PC-3 (cell line): ENCODE results near the gene SGCG. TPM values are rescaled to one million over a fixed set of nuclear protein-coding genes. Genes with fewer than 3 reads are reported as not detected.

Experiments
- ATAC-seq: fragments of 200-7000 bp; cut with Tn5 transposase; 2 replicates; pipeline ENCODE4 v1.9.1; 2020; ENCODE audit warnings: mild to moderate bottlenecking, moderate library complexity
- BruUV-seq: library from RNA; stranded (reverse); fragments of 400-500 nt; replicated peaks from 2 replicates; lab custom pipeline; 2021; lab: Mats Ljungman, UMichigan
- CTCF ChIA-PET: fragments of 300-600 bp; sonication (Branson Sonifier 250); formaldehyde crosslinking; loops from one replicate; lab custom pipeline; 2022; ENCODE audit warnings: antibody characterized with exemption; lab: Charles Lee
- POLR2A ChIA-PET: fragments of 300-600 bp; sonication (Branson Sonifier 250); formaldehyde crosslinking; loops from one replicate; lab custom pipeline; 2022; ENCODE audit warnings: antibody characterized with exemption; ENCODE audit not compliant: unreplicated experiment; lab: Charles Lee
- DNase-seq: peaks from one replicate; pipeline ENCODE4 v3.0.0-alpha.2; 2015
- H2AFZ ChIP-seq: fragments of 300-600 bp; sonication (generic); 2 replicates; pipeline ENCODE4 v1.6.0; 2016; ENCODE audit warnings: antibody characterized with exemption, low read length
- H3F3A ChIP-seq: fragments of 300-600 bp; sonication (generic); one replicate; pipeline ENCODE4 v1.6.0; 2017; ENCODE audit warnings: antibody characterized with exemption, low read length, control low read depth, mild to moderate bottlenecking; ENCODE audit not compliant: unreplicated experiment
- H3K27ac ChIP-seq: fragments of 300-600 bp; sonication (generic); 2 replicates; pipeline ENCODE4 v1.5.1; 2016; ENCODE audit warnings: mild to moderate bottlenecking, low read length
- H3K27me3 ChIP-seq: fragments of 300-600 bp; sonication (generic); 2 replicates; pipeline ENCODE4 v1.6.1; 2016; ENCODE audit warnings: low read length, mixed read lengths
- H3K36me3 ChIP-seq: fragments of 300-600 bp; sonication (generic); 2 replicates; pipeline ENCODE4 v1.6.1; 2016; ENCODE audit warnings: low read depth, mixed run types, low read length, mixed read lengths
- H3K4me1 ChIP-seq: fragments of 300-600 bp; sonication (generic); 2 replicates; pipeline ENCODE4 v1.5.1; 2016; ENCODE audit warnings: low read length; ENCODE audit not compliant: insufficient read depth
- H3K4me2 ChIP-seq: fragments of 300-600 bp; sonication (generic); 2 replicates; pipeline ENCODE4 v1.6.0; 2016; ENCODE audit warnings: low read length
- H3K4me3 ChIP-seq: fragments of 300-600 bp; sonication (generic); 2 replicates; pipeline ENCODE4 v1.5.1; 2016; ENCODE audit warnings: mild to moderate bottlenecking, low read length, mixed read lengths
- H3K79me2 ChIP-seq: fragments of 300-600 bp; sonication (generic); 2 replicates; pipeline ENCODE4 v1.6.1; 2017; ENCODE audit warnings: low read length, mixed read lengths
- H3K9ac ChIP-seq: fragments of 300-600 bp; sonication (generic); 2 replicates; pipeline ENCODE4 v1.6.0; 2016; ENCODE audit warnings: mild to moderate bottlenecking, low read length
- H3K9me2 ChIP-seq: fragments of 300-600 bp; sonication (generic); replicated peaks from 2 replicates; pipeline ENCODE4 v1.6.1; 2016; ENCODE audit warnings: mixed run types, low read length, mixed read lengths
- H3K9me3 ChIP-seq: fragments of 300-600 bp; sonication (generic); 2 replicates; pipeline ENCODE4 v1.6.1; 2016; ENCODE audit warnings: low read length, mixed read lengths
- H4K20me1 ChIP-seq: fragments of 300-600 bp; sonication (generic); 2 replicates; pipeline ENCODE4 v1.6.1; 2016; ENCODE audit warnings: low read length, mixed read lengths
- EZH2 ChIP-seq: fragments of 300-600 bp; sonication (generic); IDR thresholded peaks from one replicate; pipeline ENCODE4 v1.6.1; 2017; ENCODE audit warnings: antibody characterized with exemption, mild to moderate bottlenecking, low read length; ENCODE audit not compliant: unreplicated experiment
- EZH2phosphoT487 ChIP-seq: fragments of 300-600 bp; sonication (generic); IDR thresholded peaks from 2 replicates; pipeline ENCODE4 v1.6.1; 2018; ENCODE audit warnings: mild to moderate bottlenecking, antibody characterized with exemption, low read length, borderline replicate concordance
- intact Hi-C: fragments of 100-400 bp; cut with micrococcal nuclease; formaldehyde crosslinking; loops from 2 replicates; pipeline ENCODE4 v1.9.0; 2023
- total RNA-seq: library from RNA; depleted of rRNA; stranded (reverse); fragments of >200 nt; gene quantifications from 2 replicates; pipeline ENCODE4 v1.2.3, GENCODE V29; 2014
- TF ChIP-seq, protein P1 (sequence below): fragments of 300-600 bp; sonication (generic); conservative IDR thresholded peaks from 2 replicates; pipeline ENCODE4 v1.5.1; 2017; ENCODE audit warnings: antibody characterized with exemption, low read depth, mild to moderate bottlenecking, low read length

SGCG gene
- total RNA-seq, 1 experiment from 2014 or later, result not detected

DNA sequence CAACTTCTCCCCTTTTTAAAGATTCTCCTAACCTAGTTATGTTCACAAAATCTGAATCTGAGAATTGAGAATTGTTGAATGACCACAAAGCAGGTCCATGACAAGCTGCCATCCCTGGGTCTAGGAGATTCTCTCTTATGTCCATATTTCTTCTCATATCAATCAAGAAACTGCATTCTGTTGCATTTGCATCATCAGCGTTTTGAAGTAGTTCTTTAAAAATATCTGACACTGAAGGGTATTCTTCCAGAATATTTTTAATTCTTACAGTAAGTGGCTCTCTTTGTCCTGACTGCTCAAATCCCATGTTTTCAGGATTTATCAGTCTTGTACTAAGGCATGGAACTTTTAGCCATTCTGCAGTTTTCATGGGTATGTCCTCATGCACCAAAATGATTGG lies 158.4 kb downstream of the SGCG start:
- H3K4me2 ChIP-seq, result no peak overlapping the region
- DNase-seq (no peak), ATAC-seq (no peak)
- ChIA-PET POLR2A (no interaction called here), CTCF (no interaction called here)
- no peaks in the 10 kb centered on the region for H4K20me1 ChIP-seq
- intact Hi-C loops, result no loop called here
- H2AFZ ChIP-seq, result no peak overlapping the region
- H3K4me3 ChIP-seq, result no peak overlapping the region
- H3K27me3 ChIP-seq, result no peaks in the 10 kb centered on the region
- H3K9me2 ChIP-seq, result no peaks in the 10 kb centered on the region
- H3K4me1 ChIP-seq, result no peaks in the 10 kb centered on the region
- no peak overlapping the region for H3K9ac ChIP-seq
- BruUV-seq, result no TSS peak
- H3K27ac ChIP-seq, result no peak overlapping the region
- TF ChIP-seq EZH2 (no peak), EZH2phosphoT487 (no peak)
- TF ChIP-seq, protein P1, sequence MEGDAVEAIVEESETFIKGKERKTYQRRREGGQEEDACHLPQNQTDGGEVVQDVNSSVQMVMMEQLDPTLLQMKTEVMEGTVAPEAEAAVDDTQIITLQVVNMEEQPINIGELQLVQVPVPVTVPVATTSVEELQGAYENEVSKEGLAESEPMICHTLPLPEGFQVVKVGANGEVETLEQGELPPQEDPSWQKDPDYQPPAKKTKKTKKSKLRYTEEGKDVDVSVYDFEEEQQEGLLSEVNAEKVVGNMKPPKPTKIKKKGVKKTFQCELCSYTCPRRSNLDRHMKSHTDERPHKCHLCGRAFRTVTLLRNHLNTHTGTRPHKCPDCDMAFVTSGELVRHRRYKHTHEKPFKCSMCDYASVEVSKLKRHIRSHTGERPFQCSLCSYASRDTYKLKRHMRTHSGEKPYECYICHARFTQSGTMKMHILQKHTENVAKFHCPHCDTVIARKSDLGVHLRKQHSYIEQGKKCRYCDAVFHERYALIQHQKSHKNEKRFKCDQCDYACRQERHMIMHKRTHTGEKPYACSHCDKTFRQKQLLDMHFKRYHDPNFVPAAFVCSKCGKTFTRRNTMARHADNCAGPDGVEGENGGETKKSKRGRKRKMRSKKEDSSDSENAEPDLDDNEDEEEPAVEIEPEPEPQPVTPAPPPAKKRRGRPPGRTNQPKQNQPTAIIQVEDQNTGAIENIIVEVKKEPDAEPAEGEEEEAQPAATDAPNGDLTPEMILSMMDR, result no peak
- H3F3A ChIP-seq, result no peaks in the 10 kb centered on the region
- peaks cover 20% of the 10 kb centered on the region for H3K36me3 ChIP-seq
- no peaks in the 10 kb centered on the region for H3K9me3 ChIP-seq
- no peaks in the 10 kb centered on the region for H3K79me2 ChIP-seq

DNA sequence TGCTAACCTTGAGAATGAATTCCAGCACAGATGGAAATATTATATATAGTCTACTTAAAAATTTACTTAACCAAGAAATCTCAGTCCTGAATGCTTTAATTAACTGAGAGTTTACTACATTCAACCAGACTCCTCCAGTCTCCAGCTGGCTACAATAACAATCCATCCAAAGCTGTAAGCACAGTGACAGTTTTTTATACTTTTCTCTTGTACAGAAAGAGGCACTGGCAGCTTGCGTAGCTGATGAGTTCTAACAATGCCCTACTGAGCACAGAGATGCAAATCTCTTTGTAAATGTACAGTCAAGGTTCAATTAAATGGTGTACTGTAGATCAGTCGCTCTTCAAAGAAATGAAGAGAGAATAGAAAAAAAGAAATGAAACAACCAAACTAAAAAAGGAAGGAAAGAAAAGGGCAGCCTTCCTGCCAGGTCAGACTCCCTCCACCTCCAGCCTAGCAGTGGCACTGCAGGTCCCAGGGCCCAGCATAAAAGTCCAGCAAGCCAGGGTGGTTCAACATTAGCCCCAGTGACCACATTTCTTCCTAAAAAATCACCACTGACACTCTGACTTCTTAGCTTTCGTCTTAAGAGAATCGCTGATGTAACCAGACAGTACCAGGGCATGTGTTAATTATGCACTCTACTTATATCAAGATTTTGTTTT lies 164.3 kb downstream of the SGCG start:
- no peak overlapping the region for H3K4me3 ChIP-seq
- TF ChIP-seq, protein P1, result no peak
- no peak for TF ChIP-seq EZH2
- TF ChIP-seq EZH2phosphoT487, result no peak
- no peaks in the 10 kb centered on the region for H3K9me2 ChIP-seq
- no peaks in the 10 kb centered on the region for H3K4me1 ChIP-seq
- POLR2A ChIA-PET, result no interaction called here
- H4K20me1 ChIP-seq, result no peaks in the 10 kb centered on the region
- H3K36me3 ChIP-seq, result peaks cover 35% of the 10 kb centered on the region
- H3K79me2 ChIP-seq, result 0 out of 2 replicates have a peak, but pooled peaks cover 4% of the 10 kb centered on the region
- no peak overlapping the region for H3K9ac ChIP-seq
- H3K4me2 ChIP-seq, result no peak overlapping the region
- no TSS peak for BruUV-seq
- no peak overlapping the region for H3K27ac ChIP-seq
- H3K27me3 ChIP-seq, result no peaks in the 10 kb centered on the region
- CTCF ChIA-PET, result no interaction called here
- H3K9me3 ChIP-seq, result no peaks in the 10 kb centered on the region
- intact Hi-C loops, result no loop called here
- DNase-seq (no peak), ATAC-seq (no peak)
- H3F3A ChIP-seq, result no peaks in the 10 kb centered on the region
- no peak overlapping the region for H2AFZ ChIP-seq

DNA sequence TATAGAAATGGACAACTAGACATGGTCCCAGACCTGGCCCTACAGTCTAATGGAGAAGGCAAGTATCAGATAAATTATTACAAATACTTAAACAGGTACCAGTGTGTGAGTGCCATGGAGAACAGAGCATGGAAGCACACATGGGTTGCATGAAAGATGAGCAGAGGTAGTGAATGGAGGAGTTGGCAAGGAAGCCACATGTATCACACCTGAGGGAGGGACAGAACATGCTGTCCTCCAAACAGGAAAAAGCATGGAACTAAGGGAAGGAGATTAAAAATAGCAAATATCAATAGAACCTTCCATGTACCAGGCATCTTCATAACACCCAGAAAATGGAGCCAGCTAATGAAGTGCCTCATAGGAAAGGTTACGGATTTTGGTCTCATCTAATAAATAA lies 166.8 kb downstream of the SGCG start:
- H3K9me2 ChIP-seq, result no peaks in the 10 kb centered on the region
- TF ChIP-seq, protein P1, result no peak
- TF ChIP-seq EZH2 (no peak), EZH2phosphoT487 (no peak)
- no peaks in the 10 kb centered on the region for H3K9me3 ChIP-seq
- H3K4me1 ChIP-seq, result no peaks in the 10 kb centered on the region
- H3K79me2 ChIP-seq, result 0 out of 2 replicates have a peak, but pooled peaks cover 4% of the 10 kb centered on the region
- H3K36me3 ChIP-seq, result peaks cover 26% of the 10 kb centered on the region; the same call in 1 of the 2 replicates
- H3K27me3 ChIP-seq, result no peaks in the 10 kb centered on the region
- ATAC-seq (no peak), DNase-seq (no peak)
- H3K27ac ChIP-seq, result no peak overlapping the region
- intact Hi-C loops, result no loop called here
- ChIA-PET POLR2A (no interaction called here), CTCF (no interaction called here)
- no peak overlapping the region for H3K4me2 ChIP-seq
- no peaks in the 10 kb centered on the region for H3F3A ChIP-seq
- no peak overlapping the region for H3K9ac ChIP-seq
- no peak overlapping the region for H2AFZ ChIP-seq
- no peaks in the 10 kb centered on the region for H4K20me1 ChIP-seq
- no peak overlapping the region for H3K4me3 ChIP-seq
- BruUV-seq, result no TSS peak
